ENCODE results near the gene TFAP2B. TPM values are rescaled to one million over a fixed set of nuclear protein-coding genes. Genes with fewer than 3 reads are reported as not detected.

Gene TFAP2B
- polyA plus RNA-seq, 3 donors: 10.6 to 14.5 (median 13.2) TPM

DNA sequence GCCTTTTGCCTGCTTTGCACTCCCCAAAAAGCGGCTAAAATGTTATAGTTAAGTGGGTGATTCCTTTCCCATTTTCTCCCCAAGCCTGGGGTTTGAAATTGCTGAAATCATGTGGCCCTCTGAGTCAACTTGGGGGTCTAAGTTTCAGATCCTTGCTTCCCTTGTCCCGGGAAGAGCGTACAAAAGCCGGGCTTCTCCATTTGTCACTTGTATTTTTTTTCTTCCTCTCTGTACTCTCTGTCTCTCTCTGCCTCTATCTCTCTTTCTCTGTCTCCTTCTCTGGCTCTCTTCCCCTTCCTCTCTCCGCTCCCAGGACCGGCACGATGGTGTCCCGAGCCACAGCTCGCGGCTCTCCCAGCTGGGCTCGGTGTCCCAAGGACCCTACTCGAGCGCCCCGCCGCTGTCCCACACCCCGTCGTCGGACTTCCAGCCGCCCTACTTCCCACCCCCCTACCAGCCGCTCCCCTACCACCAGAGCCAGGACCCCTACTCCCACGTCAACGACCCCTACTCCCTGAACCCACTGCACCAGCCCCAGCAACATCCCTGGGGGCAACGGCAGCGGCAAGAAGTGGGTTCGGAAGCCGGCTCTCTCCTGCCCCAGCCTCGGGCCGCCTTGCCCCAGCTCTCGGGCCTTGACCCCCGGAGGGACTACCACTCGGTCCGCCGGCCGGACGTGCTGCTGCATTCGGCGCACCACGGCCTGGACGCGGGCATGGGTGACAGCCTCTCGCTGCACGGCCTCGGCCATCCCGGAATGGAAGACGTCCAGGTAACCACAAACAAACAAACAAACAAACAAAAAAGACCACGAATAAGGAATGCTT lies 4.6 kb downstream of the TFAP2B start:
- no peak for DNase-seq (ENCODE audit: low read depth in 3 of 3, low spot score in 2 of 3)

DNA sequence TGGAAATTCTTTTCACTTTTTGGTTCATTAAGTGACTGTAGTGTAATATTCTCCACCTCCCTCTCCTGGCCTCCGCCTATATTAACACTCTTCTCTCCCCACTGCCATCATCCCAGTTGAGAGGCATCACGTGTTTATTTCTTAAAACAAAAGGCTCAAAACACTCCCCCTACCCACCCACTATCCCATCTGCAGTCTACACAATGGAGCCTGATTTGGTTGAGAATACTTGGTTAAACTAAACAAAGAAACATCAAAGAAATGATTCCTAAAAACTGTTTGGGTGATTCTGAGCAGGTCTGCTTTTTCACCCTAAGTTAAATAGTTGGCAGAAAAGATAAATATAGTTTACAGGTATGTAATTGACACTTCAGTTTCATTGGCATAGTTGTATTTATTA lies 5.9 kb downstream of the TFAP2B start:
- no peak for DNase-seq (ENCODE audit: low read depth in 3 of 3, low spot score in 2 of 3)

DNA sequence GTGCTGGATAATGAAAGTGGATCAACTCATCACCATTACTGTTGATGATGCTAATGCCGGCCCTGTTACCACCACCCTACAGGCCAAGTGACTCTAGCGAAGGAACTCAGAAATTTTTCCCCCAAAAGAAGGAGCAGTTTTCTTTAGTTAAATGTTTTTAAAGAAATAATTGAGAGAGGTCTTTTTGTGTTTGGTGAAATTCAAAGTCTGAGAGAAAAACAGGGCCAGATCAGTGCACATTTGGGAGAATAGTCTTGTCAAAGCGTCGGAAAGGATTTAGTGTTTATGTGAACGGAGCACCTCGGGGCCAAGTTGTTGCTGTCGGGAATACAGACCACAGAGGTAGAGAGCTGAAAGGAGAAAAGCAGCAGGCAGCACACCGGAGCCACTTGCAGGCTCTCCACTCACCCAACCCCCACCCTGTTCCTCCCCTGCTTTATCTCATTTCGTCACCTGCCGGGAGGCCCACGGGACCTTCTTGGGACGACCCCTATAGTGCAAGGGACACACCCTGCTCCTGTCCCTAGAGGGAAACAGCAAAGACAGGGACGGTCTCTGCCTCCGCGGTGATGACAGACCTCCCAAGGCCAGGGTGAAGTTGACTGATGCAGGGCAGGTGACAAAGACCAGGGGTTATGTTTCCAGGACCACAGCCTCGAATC lies 6.8 kb downstream of the TFAP2B start:
- DNase-seq (ENCODE audit: low read depth in 3 of 3, low spot score in 2 of 3): no peak

DNA sequence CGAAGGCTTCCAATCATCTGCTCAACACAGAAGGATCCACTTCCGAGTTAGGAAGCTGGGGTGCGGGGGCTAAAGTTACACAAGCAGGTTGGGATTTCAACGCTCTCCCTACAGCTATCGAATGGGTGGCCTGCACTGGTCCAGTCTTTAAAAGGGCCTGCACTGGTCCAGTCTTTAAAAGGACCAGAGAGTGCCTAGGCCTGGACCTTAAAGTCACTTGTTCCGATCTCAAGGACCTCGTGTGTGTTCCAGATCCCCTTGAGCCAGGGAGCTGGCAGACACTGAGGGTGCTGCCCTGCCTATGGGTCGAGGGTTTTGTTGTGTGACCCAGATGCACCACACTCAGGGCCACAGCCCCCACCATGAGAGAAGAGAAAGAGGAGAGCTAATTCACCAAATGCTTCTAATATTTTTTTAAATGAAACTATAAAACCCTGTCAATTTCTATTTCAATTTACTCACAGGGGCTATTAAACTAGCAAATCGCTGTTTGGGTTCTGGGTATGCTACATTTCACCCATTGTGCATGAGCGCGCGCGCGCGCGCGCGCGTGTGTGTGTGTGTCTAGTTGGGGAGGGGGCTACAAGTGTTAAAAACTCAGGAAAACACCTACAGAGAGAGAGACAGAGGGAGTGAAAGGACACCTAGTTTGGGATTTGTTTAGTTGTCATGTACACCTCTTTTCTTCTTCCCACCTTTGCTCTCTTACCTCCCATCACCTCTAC lies 7.5 kb downstream of the TFAP2B start:
- no peak for DNase-seq (ENCODE audit: low read depth in 3 of 3, low spot score in 2 of 3)

DNA sequence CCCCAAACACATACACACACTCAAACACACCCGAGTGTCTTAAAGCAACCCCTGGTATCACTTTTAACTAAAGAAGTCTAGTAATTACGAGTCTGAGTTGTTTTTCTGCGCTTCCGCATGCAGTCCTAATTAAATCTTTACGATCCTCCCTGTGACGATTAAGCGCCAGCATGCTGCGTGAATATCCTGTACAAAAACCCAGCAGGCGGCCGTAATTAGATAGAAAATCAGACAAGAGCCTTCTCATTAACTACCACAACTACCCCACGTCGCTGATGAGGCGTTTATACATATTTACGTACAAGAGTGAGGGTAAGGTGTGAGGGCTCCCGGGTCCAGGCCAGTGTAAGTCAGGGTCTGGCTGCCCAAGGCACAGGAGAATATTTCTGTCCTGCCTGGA lies 8.1 kb downstream of the TFAP2B start:
- no peak for DNase-seq (ENCODE audit: low read depth in 3 of 3, low spot score in 2 of 3)

DNA sequence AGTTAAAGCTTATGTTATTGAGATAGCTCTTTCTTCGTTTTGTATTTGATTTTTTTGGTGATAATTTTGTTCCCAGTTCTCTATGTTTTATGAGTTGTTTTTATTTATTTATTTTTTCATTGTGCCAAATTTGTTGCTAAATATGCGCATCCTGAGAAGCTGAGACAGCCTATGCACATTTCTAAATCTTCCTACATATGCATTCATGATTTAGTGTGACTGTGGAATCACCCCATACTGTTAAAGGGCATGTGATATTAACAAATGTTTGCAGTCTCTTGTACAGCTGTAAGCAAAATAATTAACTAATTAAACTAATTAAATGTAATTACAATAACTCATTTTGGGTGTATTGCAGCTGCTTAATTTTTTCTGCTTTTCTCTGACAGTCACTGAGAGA lies 10.4 kb downstream of the TFAP2B start:
- DNase-seq (ENCODE audit: low read depth in 3 of 3, low spot score in 2 of 3): no peak

DNA sequence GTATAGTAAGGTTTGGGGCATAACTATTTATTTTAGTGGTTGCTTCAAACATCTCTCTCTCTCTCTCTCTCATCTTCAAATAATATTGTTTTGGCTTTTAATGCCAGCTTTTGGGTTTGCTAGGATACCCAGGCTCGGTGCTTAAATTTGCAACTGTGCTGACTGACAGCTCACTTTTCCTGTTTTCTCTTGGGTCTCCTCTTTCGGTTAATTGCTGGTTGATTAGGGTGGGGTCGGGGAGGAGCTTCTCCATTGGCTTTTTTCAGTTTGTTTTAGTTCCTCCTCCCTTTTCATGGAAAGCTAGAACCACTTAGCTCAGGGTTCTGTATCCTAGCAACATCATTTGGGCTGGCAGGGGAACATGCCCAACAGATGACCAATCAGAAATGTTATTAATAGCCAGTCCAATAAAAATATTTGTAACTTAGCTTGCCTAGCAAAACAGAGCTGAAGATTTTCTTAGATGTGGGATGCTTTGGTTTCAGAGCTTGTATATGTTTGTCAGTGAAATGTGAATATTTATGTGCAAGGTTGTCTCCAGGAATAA lies 11.3 kb downstream of the TFAP2B start:
- no peak for DNase-seq (ENCODE audit: low read depth in 3 of 3, low spot score in 2 of 3)

DNA sequence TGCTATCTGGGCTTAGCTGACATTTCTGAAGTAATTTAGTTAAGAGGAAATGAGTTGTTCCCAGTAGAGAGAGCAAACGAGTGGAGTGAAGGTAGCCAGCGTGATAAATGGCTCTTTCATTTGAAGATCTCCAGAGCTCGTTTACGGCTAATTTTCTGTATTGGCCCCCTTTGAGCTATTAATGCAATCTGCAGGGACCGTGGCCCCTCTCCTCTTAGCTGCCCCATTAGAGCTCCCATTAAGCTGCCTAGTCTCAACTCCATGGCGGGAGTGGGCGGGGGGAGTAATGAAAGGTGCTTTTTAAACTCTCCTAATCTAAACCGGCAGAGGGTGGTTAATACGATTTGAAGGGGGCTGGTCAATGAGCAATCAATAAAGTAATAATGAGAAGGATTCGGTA lies 12.5 kb downstream of the TFAP2B start:
- no peak for DNase-seq (ENCODE audit: low read depth in 3 of 3, low spot score in 2 of 3)

DNA sequence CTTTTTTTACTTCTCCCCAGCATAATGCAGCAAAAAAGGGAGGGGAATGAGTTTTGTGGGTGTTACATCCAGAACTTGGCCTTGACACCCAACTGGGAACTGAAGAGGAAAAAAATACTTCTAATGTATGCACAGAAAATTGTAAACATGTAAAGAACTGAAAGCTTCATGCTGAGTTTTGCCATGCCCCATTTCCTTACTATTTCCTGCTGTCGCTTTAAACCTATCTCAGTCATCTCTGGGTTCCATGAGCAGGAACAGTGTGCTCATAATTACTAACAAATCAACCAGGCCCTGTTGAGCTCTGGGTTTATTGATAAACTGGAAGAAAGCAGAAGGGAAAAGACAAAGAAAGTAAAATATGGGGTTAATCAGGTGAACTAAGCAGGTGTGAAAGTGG lies 14.2 kb downstream of the TFAP2B start:
- no peak for DNase-seq (ENCODE audit: low read depth in 3 of 3, low spot score in 2 of 3)

DNA sequence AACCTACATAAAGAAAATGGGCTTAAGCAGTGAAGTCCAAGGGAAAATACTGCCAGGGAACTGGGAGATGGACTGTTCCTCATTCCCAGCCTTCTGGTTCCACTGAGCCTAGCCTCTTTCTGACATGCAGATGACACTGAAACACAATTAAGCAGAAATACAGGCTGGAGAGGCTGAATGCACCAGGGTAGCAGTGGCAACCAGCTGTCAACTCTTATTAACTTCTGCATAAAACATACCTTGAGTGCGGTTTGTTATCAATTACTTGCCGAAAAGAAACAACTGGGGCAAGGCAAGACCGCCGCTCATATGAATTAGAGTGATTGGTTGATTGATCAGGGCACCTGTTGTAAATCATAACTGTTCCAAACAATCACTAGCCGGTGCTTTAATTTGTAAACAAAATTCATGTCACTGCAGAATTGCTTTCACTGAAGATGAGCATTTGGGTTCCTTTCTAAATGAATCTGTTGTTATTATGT lies 16.3 kb downstream of the TFAP2B start:
- no peak for DNase-seq (ENCODE audit: low read depth in 3 of 3, low spot score in 2 of 3)

DNA sequence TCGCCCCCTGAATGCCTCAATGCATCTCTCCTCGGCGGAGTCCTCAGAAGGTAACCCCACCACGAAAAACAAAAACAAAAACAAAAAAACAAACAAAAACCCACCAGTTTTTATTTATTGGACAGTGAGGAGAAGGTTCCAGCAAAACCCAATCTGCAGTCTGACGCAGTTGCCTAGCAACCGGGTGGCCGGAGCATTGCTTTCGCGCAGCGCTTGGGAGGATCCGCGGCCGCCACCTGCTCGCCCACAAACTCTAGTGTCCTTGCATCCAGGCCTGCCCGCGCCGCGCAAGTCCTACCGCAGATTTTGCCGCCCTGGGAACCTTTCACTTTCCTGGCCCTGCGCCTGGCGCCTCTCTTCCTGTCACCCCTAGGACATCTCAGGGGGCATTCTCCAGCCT lies 17.6 kb downstream of the TFAP2B start:
- no peak for DNase-seq (ENCODE audit: low read depth in 3 of 3, low spot score in 2 of 3)

DNA sequence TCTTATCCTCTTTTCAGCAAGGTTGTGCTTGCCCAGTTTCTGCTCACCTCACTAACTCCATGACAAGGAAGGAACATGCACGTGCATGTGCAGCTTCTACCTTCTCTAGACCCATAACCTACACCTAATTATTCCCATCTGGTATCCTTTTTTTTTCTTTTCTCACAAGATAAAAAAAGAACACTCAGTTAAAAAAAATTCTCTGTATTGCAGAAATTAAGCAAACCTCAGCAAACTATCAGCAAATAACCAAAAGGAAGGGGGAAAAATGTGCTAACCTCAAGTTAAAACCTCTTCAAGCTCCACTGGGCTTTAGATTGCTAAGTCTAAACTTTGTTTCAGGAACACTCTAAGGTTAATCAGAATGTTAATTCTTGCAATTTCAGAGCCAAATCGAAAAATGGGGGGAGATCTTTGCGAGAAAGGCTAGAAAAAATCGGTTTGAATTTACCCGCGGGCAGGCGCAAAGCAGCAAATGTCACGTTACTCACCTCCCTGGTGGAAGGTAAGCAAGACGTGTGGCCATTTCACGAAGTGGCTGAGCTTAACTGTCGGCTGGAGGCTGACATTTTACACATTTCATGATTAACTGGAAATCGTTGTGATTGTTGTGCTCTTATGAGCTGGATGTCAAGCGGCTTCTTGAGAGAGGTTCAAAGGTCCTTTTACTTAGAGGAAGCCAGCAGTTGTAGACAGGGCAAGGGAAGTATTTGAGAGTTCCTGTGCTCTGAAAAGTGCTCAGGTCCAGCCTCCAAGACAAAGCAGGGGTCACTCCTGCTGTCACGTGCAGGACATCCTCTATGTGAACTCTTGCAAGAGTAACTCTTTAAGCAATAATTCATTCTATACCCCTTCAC lies 19.1 kb downstream of the TFAP2B start:
- DNase-seq (ENCODE audit: low read depth in 3 of 3, low spot score in 2 of 3): no peak

DNA sequence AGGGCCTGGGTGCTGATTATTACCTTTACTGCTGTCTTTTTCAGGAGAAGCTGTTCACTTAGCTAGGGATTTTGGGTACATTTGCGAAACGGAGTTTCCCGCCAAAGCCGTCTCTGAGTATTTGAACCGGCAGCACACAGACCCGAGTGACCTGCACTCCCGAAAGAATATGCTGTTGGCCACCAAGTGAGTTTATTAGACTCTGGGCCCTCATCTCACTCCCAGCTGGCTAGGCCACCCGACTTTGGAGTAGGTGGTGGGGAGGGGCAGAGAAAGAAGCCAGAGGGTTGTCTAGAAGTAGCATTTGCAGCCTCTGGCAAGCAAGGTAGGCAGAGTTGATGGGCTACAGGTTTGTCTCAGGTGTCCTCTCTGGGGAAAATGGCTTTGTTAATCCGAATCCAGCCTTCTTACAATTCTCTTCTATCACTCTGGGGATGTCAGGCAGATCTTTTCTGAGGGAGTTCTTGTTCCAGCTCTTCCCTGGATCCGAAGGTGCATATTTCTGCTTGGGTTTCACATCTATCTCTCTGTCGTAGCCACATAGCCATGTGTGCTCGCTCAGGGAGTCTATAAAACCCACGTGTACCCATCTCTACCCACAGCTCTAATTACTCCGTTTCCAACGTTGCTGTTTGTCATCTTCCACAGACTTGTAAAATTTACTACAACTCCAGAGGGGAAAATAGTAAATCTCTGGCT lies 21.6 kb downstream of the TFAP2B start:
- DNase-seq (ENCODE audit: low read depth in 3 of 3, low spot score in 2 of 3): no peak

DNA sequence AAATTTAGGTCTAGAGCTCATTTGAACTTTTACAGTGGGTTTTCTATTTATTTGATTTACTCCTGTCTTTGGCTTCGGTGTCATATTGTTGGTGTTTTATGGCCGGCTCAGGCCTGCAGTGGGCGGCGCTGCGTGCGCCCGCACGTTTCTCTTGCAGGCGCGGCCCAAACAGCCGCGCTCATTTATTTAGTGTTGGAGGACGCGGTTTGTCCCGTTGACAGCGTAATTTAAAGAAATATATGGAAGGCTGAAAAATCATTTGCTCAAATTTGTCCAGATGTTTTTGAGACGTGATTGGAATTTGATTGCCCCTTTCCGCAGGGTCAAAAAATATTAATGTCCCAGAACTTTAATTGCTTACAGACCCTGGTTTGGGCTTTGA lies 22.1 kb downstream of the TFAP2B start:
- no peak for DNase-seq (ENCODE audit: low read depth in 3 of 3, low spot score in 2 of 3)

DNA sequence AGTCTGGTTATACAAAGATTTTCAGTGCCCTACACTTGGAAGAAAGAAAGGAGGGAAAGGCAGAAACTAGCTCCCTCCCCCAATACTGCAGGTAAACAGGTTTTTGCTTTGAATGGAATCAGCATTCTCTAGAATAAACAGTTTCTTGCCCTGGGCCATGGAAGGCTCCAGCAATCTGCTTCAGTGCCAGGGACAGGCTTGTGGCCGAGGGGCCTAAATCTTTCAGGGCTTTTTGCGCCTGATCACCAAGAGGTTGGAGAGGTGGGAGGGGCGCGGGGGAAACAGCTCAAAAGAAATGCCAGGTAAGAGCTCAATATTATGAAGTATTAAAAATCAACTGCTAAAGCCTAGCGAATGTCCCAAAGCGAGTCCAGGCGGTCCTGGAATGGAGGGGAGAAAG lies 23.8 kb downstream of the TFAP2B start:
- DNase-seq (ENCODE audit: low read depth in 3 of 3, low spot score in 2 of 3): no peak

DNA sequence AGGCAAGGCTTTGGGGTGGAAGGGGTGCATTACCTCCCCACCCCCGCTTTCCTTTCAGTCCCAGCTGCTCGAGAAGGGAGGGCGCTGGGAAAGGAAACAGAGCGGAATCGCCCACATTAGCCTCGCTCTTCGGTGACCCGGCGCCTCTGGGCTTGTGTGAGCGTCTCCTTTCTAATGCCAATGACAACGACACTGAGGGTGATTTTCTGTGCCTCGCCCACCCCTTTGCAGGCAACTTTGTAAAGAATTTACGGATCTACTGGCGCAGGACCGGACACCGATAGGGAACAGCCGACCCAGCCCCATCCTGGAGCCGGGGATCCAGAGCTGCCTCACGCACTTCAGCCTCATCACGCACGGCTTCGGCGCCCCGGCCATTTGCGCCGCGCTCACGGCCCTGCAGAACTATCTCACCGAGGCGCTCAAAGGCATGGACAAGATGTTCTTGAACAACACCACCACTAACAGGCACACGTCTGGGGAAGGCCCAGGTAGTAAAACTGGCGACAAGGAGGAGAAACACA lies 24.3 kb downstream of the TFAP2B start:
- DNase-seq (ENCODE audit: low read depth in 3 of 3, low spot score in 2 of 3): no peak

DNA sequence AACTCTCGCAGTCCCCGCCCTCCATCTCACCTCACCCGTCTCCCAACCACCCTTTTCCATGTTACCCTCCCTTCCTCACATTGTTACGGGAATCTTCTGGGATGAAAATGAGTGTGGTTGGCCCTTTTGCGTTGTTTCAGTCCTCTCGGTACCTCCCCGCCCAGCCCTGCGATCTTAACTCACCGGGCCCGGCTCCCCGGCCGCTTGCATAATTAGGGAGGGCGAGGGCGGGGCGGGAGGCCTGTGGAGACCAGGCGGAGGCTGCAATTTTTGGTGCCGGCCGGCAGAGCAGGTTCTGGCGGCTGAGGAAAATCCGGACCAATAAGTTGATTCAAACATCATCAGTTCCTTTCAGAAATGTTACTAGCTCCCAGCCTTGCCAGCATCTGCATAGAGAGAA lies 25.2 kb downstream of the TFAP2B start:
- no peak for DNase-seq (ENCODE audit: low read depth in 3 of 3, low spot score in 2 of 3)

DNA sequence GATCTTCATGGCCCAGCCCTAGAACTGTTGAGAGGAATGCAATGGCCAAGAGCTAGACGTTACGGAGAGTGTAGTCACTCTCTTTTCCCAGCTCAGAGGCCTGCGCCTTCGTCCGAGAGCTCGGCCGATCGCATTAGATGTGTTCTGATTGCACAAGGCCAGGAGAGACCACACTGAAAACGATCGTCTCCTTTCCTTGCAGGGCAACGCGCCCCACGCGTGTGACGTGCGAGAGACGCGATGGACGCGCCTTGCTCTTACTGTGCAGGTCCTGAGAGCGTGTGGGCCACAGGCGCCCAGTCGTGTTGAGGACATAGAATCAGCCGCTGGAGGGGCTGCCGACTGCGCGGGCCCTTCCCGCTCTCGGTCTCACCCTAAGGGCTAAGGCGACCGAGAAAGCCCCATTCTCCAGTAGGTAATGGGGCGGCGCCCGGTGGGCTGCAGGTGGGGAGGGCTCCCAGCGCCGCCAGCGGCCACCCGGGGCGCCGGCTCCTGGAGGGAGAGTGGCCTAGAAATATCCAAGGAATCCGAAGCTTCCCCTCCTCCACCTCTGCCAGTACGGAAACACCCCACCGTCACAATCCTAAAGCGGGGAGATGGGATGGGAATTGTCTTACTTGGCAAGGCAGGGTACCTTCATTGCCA lies 26.9 kb downstream of the TFAP2B start:
- no peak for DNase-seq (ENCODE audit: low read depth in 3 of 3, low spot score in 2 of 3)

Data from right renal cortex interstitium (tissue), 3 donors.